Right lobe of liver (tissue), 6 donors: ENCODE measurements around the gene ZCCHC24. TPM values are rescaled to one million over a fixed set of nuclear protein-coding genes. Genes with fewer than 3 reads are reported as not detected.

Experiments used
- ATAC-seq, 4 donors: fragments of 200-7000 bp; cut with Tn5 transposase; one replicate each; pipeline ENCODE4 v1.9.1; 2020; ENCODE audit warnings: mild to moderate bottlenecking in 4 of 4, moderate library complexity in 4 of 4
- DNase-seq, 3 donors: peaks; one replicate each; pipeline ENCODE4 v3.0.0-alpha.2; 2020
- H3K27ac ChIP-seq, 3 donors: fragments of 200-600 bp; one replicate each; pipeline ENCODE4 v1.8.0; 2022
- H3K27me3 ChIP-seq, 2 donors: fragments of 200-600 bp; one replicate each; pipeline ENCODE4 v1.8.0; 2022
- H3K36me3 ChIP-seq, 4 donors: fragments of 200-600 bp; sonication (generic) in 1 of 4; one replicate each; pipeline versions ENCODE4 v1.5.1 to v1.8.0; 2017 to 2022; ENCODE audit warnings: control low read depth in 1 of 4
- H3K4me1 ChIP-seq, 4 donors: fragments of 200-600 bp; sonication (generic) in 1 of 4; one replicate each; pipeline versions ENCODE4 v1.5.1 to v1.8.0; 2017 to 2022; ENCODE audit warnings: control low read depth in 1 of 4
- H3K4me3 ChIP-seq, 3 donors: fragments of 200-600 bp; one replicate each; pipeline ENCODE4 v1.8.0; 2022
- H3K9me3 ChIP-seq, 4 donors: fragments of 200-600 bp; sonication (generic) in 1 of 4; one replicate each; pipeline versions ENCODE4 v1.5.1 to v1.8.0; 2017 to 2022; ENCODE audit warnings: control low read depth in 1 of 4
- CTCF ChIP-seq, 4 donors: fragments of 200-600 bp in 3 of 4; fragments of 450-650 bp in 1 of 4; IDR thresholded peaks; one replicate each; pipeline versions ENCODE4 v1.5.1 to v1.8.0; 2016 to 2022; ENCODE audit warnings: antibody characterized with exemption in 4 of 4, mild to moderate bottlenecking in 2 of 4
- POLR2A ChIP-seq: fragments of 450-650 bp; IDR thresholded peaks from one replicate; pipeline ENCODE4 v1.6.1; 2017; ENCODE audit warnings: antibody characterized with exemption, mild to moderate bottlenecking
- WGBS: methylation state at CpG from one replicate; pipeline ENCODE4 v1.1.6; 2018; ENCODE audit warnings: low coverage, low lambda C conversion rate; ENCODE audit not compliant: insufficient coverage; ENCODE audit errors: missing lambda C conversion rate; 5-methylcytosine and 5-hydroxymethylcytosine counted together
- intact Hi-C, 2 donors: fragments of 100-400 bp; cut with DNase I; formaldehyde crosslinking; loops; one replicate each; pipeline versions ENCODE4 v1.11.2 to v1.14.1; 2022
- total RNA-seq, 6 experiments: library from RNA; depleted of rRNA in 2 of 6; stranded (reverse); fragments of >200 nt in 2 of 6; fragmentation: NEBNext Ultra II Directional in 3 of 6; extraction: Animal tissue kit (Norgen Biotek cat#: 25700) in 3 of 6; gene quantifications; one replicate each; pipeline versions ENCODE4 v1.1.0 to v1.2.4, GENCODE V29; 2016 to 2023
- donor health status: DM: no; HTN: yes; CAD: no.
- donor health status: DM: no; HTN: no; CAD: no.
- donor health status: DM: no; HTN: no; CAD: no.
- donor health status: DM: no; HTN: yes; CAD: no.
- donor health status: DM: no; HTN: yes; CAD: no.

Gene ZCCHC24
- total RNA-seq, 6 experiments from 2014 or later, result 19.8 to 33.6 (median 22.7) TPM

- no peaks in the 10 kb centered on the region for H3K27me3 ChIP-seq
- no peak for TF ChIP-seq CTCF (IDR thresholded peaks at IDR 0.05)
- TF ChIP-seq POLR2A, result no peak
- H3K4me3 ChIP-seq, result peak overlapping the region; percentile 50 to 59 (median 57)
- peak overlapping the region; percentile 82 to 94 (median 89) for H3K27ac ChIP-seq
- intact Hi-C loops, result loop anchor here (5.0 to 10.0 kb wide), 2 partner anchors 108 to 116 kb away; no protein-coding TSS in a partner anchor
- H3K9me3 ChIP-seq, result no peaks in the 10 kb centered on the region
- peak in 3 of 4 donors; percentile 2 to 23 (median 2) for ATAC-seq
- H3K36me3 ChIP-seq, result no peaks in the 10 kb centered on the region
- peaks cover 0 to 42% (median 17%) of the 10 kb centered on the region in 4 donors for H3K4me1 ChIP-seq
- no peak for DNase-seq
- 73% methylated on average over 11 of the region's 22 CpGs for WGBS
Observed at GRCh38 chr10:79378647-79379511, 66.5 kb downstream of the ZCCHC24 start.

GRCh38 chr10:79378383-79378646 is 67.1 kb downstream of the ZCCHC24 start:
- no peaks in the 10 kb centered on the region for H3K9me3 ChIP-seq
- no peaks in the 10 kb centered on the region for H3K36me3 ChIP-seq
- no peak overlapping the region for H3K4me3 ChIP-seq
- H3K4me1 ChIP-seq, result peaks cover 0 to 41% (median 17%) of the 10 kb centered on the region in 4 donors
- TF ChIP-seq CTCF (IDR thresholded peaks at IDR 0.05) (no peak), POLR2A (no peak)
- ATAC-seq (no peak), DNase-seq (no peak)
- intact Hi-C loops, result loop anchor here (5.0 to 10.0 kb wide), 2 partner anchors 109 to 116 kb away; no protein-coding TSS in a partner anchor
- 83% methylated on average over 7 of the region's 7 CpGs for WGBS
- no peak overlapping the region for H3K27ac ChIP-seq
- no peaks in the 10 kb centered on the region for H3K27me3 ChIP-seq

DNA sequence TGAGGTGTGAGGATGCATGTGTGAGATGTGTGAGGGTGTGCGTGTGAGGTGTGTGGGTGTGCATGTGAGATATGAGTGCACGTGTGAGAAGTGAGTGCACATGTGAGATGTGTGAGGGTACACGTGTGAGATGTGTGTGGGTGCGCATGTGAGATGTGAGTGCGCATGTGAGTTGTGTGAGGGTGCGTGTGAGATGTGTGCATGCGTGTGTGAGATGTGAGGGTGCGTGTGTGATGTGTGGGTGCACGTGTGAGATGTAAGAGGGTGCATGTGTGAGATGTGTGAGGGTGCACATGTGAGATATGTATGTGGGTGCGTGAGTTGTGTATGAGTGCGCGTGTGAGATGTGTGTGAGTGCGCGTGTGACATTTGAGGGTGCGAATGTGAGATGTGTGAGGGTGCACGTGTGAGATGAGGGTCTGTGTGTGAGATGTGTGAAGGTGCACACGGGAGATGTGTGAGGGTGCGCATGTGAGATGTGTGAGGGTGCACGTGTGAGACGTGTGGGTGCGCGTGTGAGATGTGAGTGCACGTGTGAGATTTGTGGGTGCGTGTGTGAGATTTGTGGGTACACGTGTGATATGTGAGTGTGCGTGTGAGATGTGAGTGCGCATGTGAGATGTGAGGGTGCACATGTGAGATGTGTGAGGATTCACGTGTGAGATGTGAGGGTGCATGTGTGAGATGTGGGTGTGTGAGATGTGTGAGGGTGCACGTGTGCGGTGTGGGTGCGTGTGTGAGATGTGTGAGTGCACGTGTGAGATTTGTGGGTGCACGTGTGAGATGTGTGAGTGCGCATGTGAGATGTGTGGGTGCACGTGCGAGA is 67.7 kb downstream of the ZCCHC24 start:
- no peaks in the 10 kb centered on the region for H3K9me3 ChIP-seq
- H3K27ac ChIP-seq, result no peak overlapping the region
- 88% methylated on average over 35 of the region's 36 CpGs for WGBS
- no peak overlapping the region for H3K4me3 ChIP-seq
- H3K27me3 ChIP-seq, result no peaks in the 10 kb centered on the region
- intact Hi-C loops, result loop anchor here (5.0 to 10.0 kb wide), 2 partner anchors 110 to 117 kb away; no protein-coding TSS in a partner anchor
- H3K4me1 ChIP-seq, result peaks cover 0 to 36% (median 15%) of the 10 kb centered on the region in 4 donors
- TF ChIP-seq POLR2A (no peak), CTCF (IDR thresholded peaks at IDR 0.05) (no peak)
- ATAC-seq, result no peak
- H3K36me3 ChIP-seq, result no peaks in the 10 kb centered on the region
- peak in 1 of 3 donors; percentile 27 for DNase-seq

- TF ChIP-seq POLR2A (no peak), CTCF (IDR thresholded peaks at IDR 0.05) (no peak)
- intact Hi-C loops, result loop anchor here (5.0 to 10.0 kb wide), 2 partner anchors 110 to 118 kb away; no protein-coding TSS in a partner anchor
- Histone ChIP-seq H3K27ac (no peak overlapping the region), H3K27me3 (no peaks in the 10 kb centered on the region), H3K4me1 (peaks cover 0 to 28% (median 11%) of the 10 kb centered on the region in 4 donors), H3K4me3 (no peak overlapping the region), H3K36me3 (no peaks in the 10 kb centered on the region), H3K9me3 (no peaks in the 10 kb centered on the region)
- ATAC-seq, result no peak
- WGBS, result 89% methylated on average over 9 of the region's 12 CpGs
- peak in 1 of 3 donors; percentile 38 for DNase-seq
Observed at GRCh38 chr10:79376751-79377556, 68.5 kb downstream of the ZCCHC24 start.
